ENCODE results near the gene STIM1.
A peak's percentile ranks its signal among the peaks of the same experiment; 100 is the strongest.

Gene STIM1

GRCh38 chr11:3956038-3956437 is 100.6 kb downstream of the STIM1 start:
- no peak for DNase-seq

GRCh38 chr11:3956748-3957147 is 101.3 kb downstream of the STIM1 start:
- no peak for DNase-seq

- DNase-seq: no peak
These were observed 102.0 kb downstream of the STIM1 start for GRCh38 chr11:3957437-3957836.

- DNase-seq: no peak
These were observed 102.8 kb downstream of the STIM1 start for GRCh38 chr11:3958281-3958680.

GRCh38 chr11:3959015-3959902 is 103.8 kb downstream of the STIM1 start:
- DNase-seq: no peak

GRCh38 chr11:3959903-3960265 is 104.4 kb downstream of the STIM1 start:
- DNase-seq: no peak

GRCh38 chr11:3962406-3962840 is 107.0 kb downstream of the STIM1 start:
- DNase-seq: no peak

GRCh38 chr11:3964056-3964455 is 108.6 kb downstream of the STIM1 start:
- DNase-seq: no peak

GRCh38 chr11:3964935-3965604 is 109.6 kb downstream of the STIM1 start:
- DNase-seq: no peak

GRCh38 chr11:3967695-3968094 is 112.2 kb downstream of the STIM1 start:
- DNase-seq: no peak

- no peak for DNase-seq
These were observed 113.7 kb downstream of the STIM1 start for GRCh38 chr11:3969200-3969599.

- DNase-seq: no peak
These were observed 114.1 kb downstream of the STIM1 start for GRCh38 chr11:3969613-3970012.

- DNase-seq: no peak
These were observed 114.6 kb downstream of the STIM1 start for GRCh38 chr11:3970108-3970507.

- DNase-seq: no peak
These were observed 116.4 kb downstream of the STIM1 start for GRCh38 chr11:3971756-3972404.

- no peak for DNase-seq
These were observed 117.0 kb downstream of the STIM1 start for GRCh38 chr11:3972431-3972830.

- no peak for DNase-seq
These were observed 121.6 kb downstream of the STIM1 start for GRCh38 chr11:3977078-3977477.

- no peak for DNase-seq
These were observed 125.7 kb downstream of the STIM1 start for GRCh38 chr11:3981084-3981633.

- no peak for DNase-seq
These were observed 127.0 kb downstream of the STIM1 start for GRCh38 chr11:3982431-3982830.

- DNase-seq: no peak
These were observed 127.6 kb downstream of the STIM1 start for GRCh38 chr11:3983101-3983500.

GRCh38 chr11:3984896-3985295 is 129.4 kb downstream of the STIM1 start:
- DNase-seq: peak; percentile 40

GRCh38 chr11:3985631-3986030 is 130.2 kb downstream of the STIM1 start:
- DNase-seq: no peak

- no peak for DNase-seq
These were observed 130.8 kb downstream of the STIM1 start for GRCh38 chr11:3986301-3986700.

- no peak for DNase-seq
These were observed 133.9 kb downstream of the STIM1 start for GRCh38 chr11:3989276-3989920.
